WI38 (cell line): ENCODE data around the gene PODNL1.
A peak's percentile ranks its signal among the peaks of the same experiment; 100 is the strongest.

Experiments used
- H3K4me3 ChIP-seq: 2 replicates; pipeline ENCODE4 v1.5.1; 2011; ENCODE audit warnings: low read depth, mild to moderate bottlenecking, control low read depth, low read length
- CTCF ChIP-seq: IDR thresholded peaks from 2 replicates; pipeline ENCODE4 v1.5.1; 2012; ENCODE audit warnings: low read depth, mild to moderate bottlenecking, control low read depth, low read length

Gene PODNL1

GRCh38 chr19:13937479-13938300 is 527 bp downstream of the PODNL1 start:
- peak overlapping the region; percentile 52 for H3K4me3 ChIP-seq

GRCh38 chr19:13935765-13936510 is 2.3 kb downstream of the PODNL1 start:
- no peak overlapping the region for H3K4me3 ChIP-seq
- TF ChIP-seq CTCF, result no peak

More at GRCh38 chr19:13937479-13938300, 527 bp downstream of the PODNL1 start:
- TF ChIP-seq CTCF, result no peak

- no peak overlapping the region for H3K4me3 ChIP-seq
- TF ChIP-seq CTCF, result no peak
Measured at GRCh38 chr19:13934785-13935109, 3.5 kb downstream of the PODNL1 start.

GRCh38 chr19:13932911-13933393 is 5.3 kb downstream of the PODNL1 start:
- no peak for TF ChIP-seq CTCF
- H3K4me3 ChIP-seq, result no peak overlapping the region

- H3K4me3 ChIP-seq, result no peak overlapping the region
- no peak for TF ChIP-seq CTCF
Measured at GRCh38 chr19:13932149-13932637, 6.0 kb downstream of the PODNL1 start.

GRCh38 chr19:13931391-13932148 is 6.6 kb downstream of the PODNL1 start:
- H3K4me3 ChIP-seq, result no peak overlapping the region
- TF ChIP-seq CTCF, result no peak
